Urinary bladder (tissue), 4 donors: ENCODE measurements around the gene ADAMTS10. TPM values are rescaled to one million over a fixed set of nuclear protein-coding genes. Genes with fewer than 3 reads are reported as not detected.

ENCODE experiments used
- DNase-seq: peaks from one replicate; pipeline ENCODE4 v3.0.0-alpha.2; 2015; ENCODE audit errors: extremely low spot score
- H3K27ac ChIP-seq: one replicate; pipeline ENCODE4 v1.5.1; 2013; ENCODE audit warnings: low read depth, mild to moderate bottlenecking, moderate library complexity
- H3K36me3 ChIP-seq: one replicate; pipeline ENCODE4 v1.6.1; 2013; ENCODE audit warnings: mild to moderate bottlenecking, moderate library complexity; ENCODE audit not compliant: insufficient read depth
- H3K4me1 ChIP-seq: one replicate; pipeline ENCODE4 v1.6.1; 2013; ENCODE audit warnings: mild to moderate bottlenecking, moderate library complexity; ENCODE audit not compliant: insufficient read depth
- H3K4me3 ChIP-seq: one replicate; pipeline ENCODE4 v1.5.1; 2013; ENCODE audit warnings: low read depth, low read length
- WGBS: extraction: QIAGEN DNeasy Blood & Tissue Kit; methylation state at CpG from one replicate; pipeline ENCODE4 v1.1.7; 2013; 5-methylcytosine and 5-hydroxymethylcytosine counted together
- polyA plus RNA-seq: library from polyadenylated mRNA; stranded (reverse); fragments of 200-250 nt; gene quantifications from one replicate; pipeline ENCODE4 v1.2.3, GENCODE V29; 2013
- total RNA-seq: library from RNA; depleted of rRNA; stranded (reverse); fragments of >200 nt; gene quantifications from one replicate; pipeline ENCODE4 v1.2.3, GENCODE V29; 2014
- donor health status: healthy with polysubstance abuse.
- donor health status: healthy.

ADAMTS10 gene
- total and polyA plus RNA-seq, 2 donors: 26.4 to 44.3 TPM

- 42% methylated on average over 23 of the region's 23 CpGs for WGBS
- Histone ChIP-seq H3K36me3 (no peaks in the 10 kb centered on the region), H3K27ac (no peak overlapping the region), H3K4me1 (no peaks in the 10 kb centered on the region), H3K4me3 (no peak overlapping the region)
- no peak for DNase-seq
Measured at GRCh38 chr19:8615813-8616596, 5.5 kb upstream of the ADAMTS10 start.

- Histone ChIP-seq H3K4me3 (no peak overlapping the region), H3K27ac (no peak overlapping the region), H3K36me3 (no peaks in the 10 kb centered on the region), H3K4me1 (no peaks in the 10 kb centered on the region)
- DNase-seq: no peak
- 15% methylated on average over 6 of the region's 6 CpGs for WGBS
Measured at GRCh38 chr19:8615024-8615423, 4.5 kb upstream of the ADAMTS10 start.

DNA sequence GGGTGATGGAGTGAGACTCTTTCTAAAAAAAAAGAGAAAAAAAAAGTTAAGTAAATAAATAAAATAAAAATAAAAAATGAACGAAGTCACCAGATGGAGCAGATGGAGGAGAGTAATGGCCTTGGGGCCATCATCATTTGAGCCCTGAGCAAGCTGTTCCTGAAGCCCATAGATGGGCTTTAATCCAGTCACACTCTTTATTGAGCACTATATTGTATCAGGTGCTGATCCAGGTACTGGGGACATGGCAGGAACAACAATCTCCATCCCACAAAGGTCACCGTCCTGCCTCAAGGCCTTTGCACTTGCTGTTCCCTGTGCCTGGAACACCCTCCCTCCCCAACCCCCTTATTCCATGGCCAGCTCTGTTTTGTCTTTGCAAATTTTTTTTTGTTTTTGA, 3.9 kb upstream of the ADAMTS10 start:
- Histone ChIP-seq H3K27ac (no peak overlapping the region), H3K4me3 (no peak overlapping the region), H3K4me1 (no peaks in the 10 kb centered on the region), H3K36me3 (no peaks in the 10 kb centered on the region)
- DNase-seq: no peak
- WGBS: 76% methylated on average over 2 of the region's 2 CpGs

- H3K4me3 ChIP-seq: no peak overlapping the region
- H3K4me1 ChIP-seq: no peaks in the 10 kb centered on the region
- no peak for DNase-seq
- WGBS: 66% methylated on average over 5 of the region's 5 CpGs
- no peak overlapping the region for H3K27ac ChIP-seq
- no peaks in the 10 kb centered on the region for H3K36me3 ChIP-seq
Measured at GRCh38 chr19:8612807-8613171, 2.3 kb upstream of the ADAMTS10 start.

DNA sequence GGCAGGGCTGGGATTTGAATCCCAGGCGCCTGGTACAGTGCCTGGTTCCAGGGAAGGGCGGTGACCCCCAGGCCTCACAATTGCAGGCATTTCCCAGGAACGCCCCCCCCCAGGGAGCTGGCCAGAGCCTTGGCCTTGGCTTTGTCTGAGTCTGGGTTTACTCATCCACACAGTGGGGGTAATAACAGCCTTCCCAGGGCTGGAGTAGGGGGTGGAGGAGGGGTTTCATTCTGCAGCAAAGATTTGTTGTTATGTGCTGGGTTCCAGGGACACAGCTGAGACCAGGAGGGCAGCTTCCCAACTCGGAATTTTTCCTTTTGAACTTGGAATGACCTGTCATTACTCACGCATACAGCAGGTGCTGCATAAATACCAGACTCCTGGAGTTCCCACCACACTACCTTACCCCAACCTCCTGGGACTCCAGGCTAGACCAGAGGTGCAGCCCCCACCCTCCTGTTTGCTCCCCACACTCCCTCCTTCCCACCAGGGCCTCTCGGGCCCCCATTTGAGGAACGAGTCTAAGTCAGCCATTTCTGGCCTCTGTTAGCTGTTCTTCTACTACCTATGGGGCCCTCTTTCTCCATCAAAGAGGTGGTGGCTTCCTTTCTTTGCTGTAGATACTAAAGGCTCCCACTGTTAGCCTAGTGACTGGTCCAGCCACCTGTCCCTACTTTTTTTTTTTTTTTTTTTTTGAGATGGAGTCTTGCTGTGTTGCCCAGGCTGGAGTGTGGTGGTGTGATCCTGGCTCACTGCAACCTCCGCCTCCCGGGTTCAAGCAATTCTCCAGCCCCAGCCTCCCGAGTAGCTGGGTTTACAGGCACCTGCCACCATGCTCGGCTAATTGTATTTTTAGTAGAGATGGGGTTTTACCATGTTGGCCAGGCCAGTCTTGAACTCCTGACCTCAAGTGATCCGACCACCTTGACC, 1.6 kb upstream of the ADAMTS10 start:
- Histone ChIP-seq H3K27ac (peak overlapping the region; percentile 15), H3K4me3 (no peak overlapping the region), H3K36me3 (no peaks in the 10 kb centered on the region), H3K4me1 (no peaks in the 10 kb centered on the region)
- WGBS: 42% methylated on average over 12 of the region's 12 CpGs
- no peak for DNase-seq

- no peaks in the 10 kb centered on the region for H3K4me1 ChIP-seq
- WGBS: 32% methylated on average over 18 of the region's 18 CpGs
- H3K27ac ChIP-seq: peak overlapping the region; percentile 15
- H3K4me3 ChIP-seq: no peak overlapping the region
- no peak for DNase-seq
- H3K36me3 ChIP-seq: no peaks in the 10 kb centered on the region
Measured at GRCh38 chr19:8611391-8611876, 919 bp upstream of the ADAMTS10 start.

GRCh38 chr19:8610936-8611300, 403 bp upstream of the ADAMTS10 start:
- Histone ChIP-seq H3K36me3 (no peaks in the 10 kb centered on the region), H3K27ac (no peak overlapping the region), H3K4me1 (no peaks in the 10 kb centered on the region), H3K4me3 (peak overlapping the region; percentile 79)
- no peak for DNase-seq
- 5% methylated on average over 9 of the region's 9 CpGs for WGBS

- Histone ChIP-seq H3K36me3 (no peaks in the 10 kb centered on the region), H3K4me3 (peak overlapping the region; percentile 79), H3K4me1 (no peaks in the 10 kb centered on the region), H3K27ac (peak overlapping the region; percentile 51)
- WGBS: 1% methylated on average over 47 of the region's 47 CpGs
- DNase-seq: no peak
Measured at GRCh38 chr19:8609279-8610040, 1.1 kb downstream of the ADAMTS10 start.

GRCh38 chr19:8608941-8609278, 1.6 kb downstream of the ADAMTS10 start:
- 37% methylated on average over 5 of the region's 5 CpGs for WGBS
- H3K4me3 ChIP-seq: peak overlapping the region; percentile 79
- H3K4me1 ChIP-seq: no peaks in the 10 kb centered on the region
- H3K27ac ChIP-seq: no peak overlapping the region
- no peak for DNase-seq
- no peaks in the 10 kb centered on the region for H3K36me3 ChIP-seq

DNA sequence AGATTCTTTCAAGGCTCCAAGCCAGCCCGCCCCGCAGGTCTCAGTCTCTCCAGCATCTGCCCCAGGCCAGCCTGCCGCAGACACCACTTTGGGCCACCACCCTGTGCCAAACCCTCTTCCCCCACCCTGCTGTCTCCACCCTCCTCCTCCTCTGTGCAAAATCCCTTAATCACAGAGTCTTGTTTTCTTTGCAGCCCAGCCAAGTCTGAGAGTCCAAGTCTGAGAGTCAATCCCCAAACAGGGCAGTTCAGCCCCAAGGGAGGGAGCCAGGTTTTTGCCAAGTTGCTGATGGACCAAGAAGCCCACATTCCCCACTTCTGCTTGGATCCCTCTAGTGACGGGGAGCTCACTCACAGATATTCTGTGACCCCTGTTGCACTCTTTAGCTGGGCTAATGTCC, 3.1 kb downstream of the ADAMTS10 start:
- H3K36me3 ChIP-seq: no peaks in the 10 kb centered on the region
- WGBS: 57% methylated on average over 4 of the region's 4 CpGs

GRCh38 chr19:8605514-8605913, 5.0 kb downstream of the ADAMTS10 start:
- no peak for DNase-seq
- Histone ChIP-seq H3K4me1 (no peaks in the 10 kb centered on the region), H3K36me3 (no peaks in the 10 kb centered on the region), H3K27ac (no peak overlapping the region), H3K4me3 (no peak overlapping the region)
- WGBS: 98% methylated on average over 17 of the region's 17 CpGs

More for the DNA sequence above, 3.1 kb downstream of the ADAMTS10 start:
- no peak overlapping the region for H3K27ac ChIP-seq
- no peak overlapping the region for H3K4me3 ChIP-seq
- no peaks in the 10 kb centered on the region for H3K4me1 ChIP-seq
- no peak for DNase-seq

- no peak for DNase-seq
- H3K4me3 ChIP-seq: no peak overlapping the region
- no peaks in the 10 kb centered on the region for H3K36me3 ChIP-seq
- no peak overlapping the region for H3K27ac ChIP-seq
- no peaks in the 10 kb centered on the region for H3K4me1 ChIP-seq
- WGBS: 95% methylated on average over 5 of the region's 5 CpGs
Measured at GRCh38 chr19:8601796-8602195, 8.7 kb downstream of the ADAMTS10 start.

DNA sequence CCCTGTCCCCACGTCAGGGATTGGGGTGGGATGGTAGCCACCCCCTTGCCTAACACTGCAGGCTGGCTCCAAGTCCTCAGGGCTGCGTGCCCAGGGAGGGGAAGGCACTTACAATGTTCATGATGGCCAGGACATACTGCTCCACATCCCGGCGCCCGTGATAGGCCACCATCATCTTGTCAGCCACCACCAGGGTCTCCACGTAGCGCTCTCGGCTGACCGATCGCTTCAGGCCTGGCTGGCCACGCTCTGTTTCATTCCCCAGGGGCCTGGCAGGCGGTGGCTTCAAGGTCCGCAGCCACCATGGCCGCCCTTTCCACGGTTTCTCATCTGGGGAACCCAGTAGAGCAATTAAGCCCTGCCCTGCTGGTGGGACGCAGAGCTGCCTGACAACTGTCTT, 9.7 kb downstream of the ADAMTS10 start:
- Histone ChIP-seq H3K27ac (no peak overlapping the region), H3K4me3 (no peak overlapping the region), H3K36me3 (no peaks in the 10 kb centered on the region), H3K4me1 (no peaks in the 10 kb centered on the region)
- no peak for DNase-seq
- 97% methylated on average over 16 of the region's 16 CpGs for WGBS
